NCI-H82 treated with DMSO at 0.1 percent for 48 hours (cell line): ENCODE results near the gene SCN8A.
"Not testable (repeated sequence)": the region's sequence is repeated elsewhere in the genome, so short reads cannot be mapped to it uniquely, and the experiment has no call there.

Experiments
- DNase-seq: peaks from one replicate; lab custom pipeline; 2025; ENCODE audit not compliant: unreplicated experiment; lab: John Stamatoyannopoulos, UW

The SCN8A gene

DNA sequence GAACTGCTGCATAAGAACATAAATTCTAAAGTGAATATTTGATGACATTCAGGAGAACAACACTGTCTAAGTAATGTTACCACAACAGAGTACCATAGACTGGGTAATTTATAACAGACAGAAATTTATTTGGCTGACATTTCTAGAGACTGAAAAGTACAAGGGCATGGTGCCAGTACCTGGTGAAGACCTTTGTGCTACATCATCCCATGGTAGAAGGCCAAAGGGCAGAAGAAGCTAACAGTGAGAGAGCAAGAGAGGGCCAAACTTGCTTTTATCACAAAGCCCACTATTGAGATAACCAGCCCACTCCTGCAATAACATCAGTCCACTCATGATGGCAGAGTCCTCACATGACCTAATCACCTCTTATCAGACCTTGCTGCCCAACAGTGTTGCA, 168.7 kb downstream of the SCN8A start:
- DNase-seq: no peak

DNA sequence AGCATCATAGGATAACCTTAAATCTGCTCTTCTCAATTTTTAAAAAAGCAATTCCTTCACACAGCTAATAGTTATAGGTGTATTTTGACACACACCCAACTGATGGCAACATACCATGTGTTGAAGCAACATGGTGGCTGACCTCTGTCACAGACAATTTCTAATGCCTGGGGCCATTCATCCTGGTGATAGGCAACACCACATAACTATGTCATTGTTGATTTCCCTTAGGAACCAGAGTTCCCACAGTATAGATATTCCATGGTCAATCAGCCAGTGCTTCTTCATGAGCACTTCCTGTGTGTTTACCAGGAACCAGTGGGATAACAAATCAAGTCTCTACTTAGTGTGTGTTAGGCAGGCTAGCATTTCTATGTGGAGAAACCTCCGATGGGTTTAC, 169.2 kb downstream of the SCN8A start:
- DNase-seq: no peak

DNA sequence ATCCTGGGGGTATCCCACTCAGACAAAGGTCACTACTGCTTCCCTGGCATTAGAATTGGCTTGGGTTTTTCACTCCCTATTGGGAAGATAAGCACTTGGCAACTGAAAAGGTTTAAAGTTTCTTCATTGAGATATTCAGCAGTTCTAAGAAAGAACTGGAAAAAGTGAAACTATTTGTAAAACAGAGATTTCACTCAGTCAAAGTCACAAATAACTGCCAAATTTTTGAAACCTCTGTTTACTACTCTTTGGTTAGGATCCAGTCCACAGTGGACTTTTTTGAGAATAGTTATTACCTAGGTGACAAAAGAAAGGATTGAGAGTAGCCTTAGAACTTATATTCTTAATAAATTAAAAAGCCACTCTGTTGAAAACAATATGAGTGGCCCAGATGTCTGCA, 172.7 kb downstream of the SCN8A start:
- no peak for DNase-seq

DNA sequence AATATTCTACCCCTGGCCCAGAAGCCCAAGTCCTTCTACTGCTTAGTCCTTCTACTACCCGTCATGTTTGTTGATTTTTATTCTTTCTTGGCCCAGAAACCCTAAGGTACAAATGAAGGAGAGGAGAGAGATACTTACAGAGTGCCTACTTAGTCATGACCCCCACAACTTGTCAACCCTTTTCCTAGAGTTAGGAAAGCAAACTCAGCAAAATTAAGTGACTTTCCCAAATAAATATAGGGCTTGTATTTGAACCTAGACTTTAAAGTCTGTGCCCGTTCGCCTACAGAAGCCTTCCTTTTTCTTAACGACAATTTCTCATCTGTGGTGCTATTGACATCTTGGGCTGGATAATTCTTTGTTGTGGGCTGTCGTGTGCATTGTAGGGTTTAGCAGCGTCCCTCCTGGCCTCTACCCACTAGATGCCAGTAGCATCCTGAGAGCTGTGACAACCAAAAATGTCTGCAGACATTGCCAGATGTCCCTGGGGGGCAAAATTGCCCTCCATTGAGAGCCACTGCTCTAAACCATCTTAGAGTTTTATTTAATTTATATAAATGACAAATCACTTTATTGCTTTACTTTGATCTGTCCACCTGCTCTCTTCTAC, 175.1 kb downstream of the SCN8A start:
- DNase-seq: no peak

- no peak for DNase-seq
These were observed 180.0 kb downstream of the SCN8A start for GRCh38 chr12:51771008-51771407.

GRCh38 chr12:51773145-51773869, 182.3 kb downstream of the SCN8A start:
- DNase-seq: no peak

DNA sequence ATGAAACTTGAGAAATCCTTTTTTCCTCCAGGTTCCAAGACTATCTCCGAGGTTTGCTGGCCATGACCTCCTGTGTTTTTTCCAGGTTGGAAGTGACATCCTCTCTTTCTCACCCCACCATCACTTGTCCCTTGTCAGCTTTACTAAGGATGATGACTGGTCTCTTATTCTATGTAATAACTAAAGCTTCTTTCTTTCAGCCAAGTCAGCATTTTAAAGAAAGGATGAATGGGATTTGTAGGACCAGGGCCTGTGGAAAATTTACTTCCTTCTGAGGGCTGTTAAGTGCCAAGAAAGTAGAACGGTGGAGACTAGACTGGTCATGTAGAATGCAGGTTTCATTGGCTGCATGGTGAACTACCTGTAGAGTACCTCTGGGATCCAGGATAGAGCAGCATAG, 183.9 kb downstream of the SCN8A start:
- no peak for DNase-seq

- DNase-seq: peak; percentile 91
These were observed 186.4 kb downstream of the SCN8A start for GRCh38 chr12:51777457-51777856.

- no peak for DNase-seq
These were observed 186.9 kb downstream of the SCN8A start for GRCh38 chr12:51777973-51778372.

DNA sequence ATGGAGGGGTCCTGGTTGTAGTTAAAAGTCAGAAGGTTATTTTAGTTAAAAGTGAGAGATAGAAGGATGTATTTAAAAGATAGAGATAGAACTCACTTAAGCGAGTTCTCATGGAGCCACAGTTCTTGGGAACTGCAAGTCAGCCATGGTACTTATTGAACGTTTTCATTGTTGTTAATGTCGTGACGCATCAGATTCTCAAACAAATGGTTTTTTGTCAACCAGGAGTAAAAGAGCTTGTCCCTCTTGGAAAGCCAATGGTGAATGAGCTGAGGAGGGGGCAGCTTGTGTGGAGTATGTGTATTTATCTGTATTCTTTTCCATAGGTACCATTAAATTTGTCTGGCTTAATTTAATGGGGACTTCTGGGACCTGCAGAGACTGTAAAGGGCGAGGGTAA, 188.8 kb downstream of the SCN8A start:
- no peak for DNase-seq

DNA sequence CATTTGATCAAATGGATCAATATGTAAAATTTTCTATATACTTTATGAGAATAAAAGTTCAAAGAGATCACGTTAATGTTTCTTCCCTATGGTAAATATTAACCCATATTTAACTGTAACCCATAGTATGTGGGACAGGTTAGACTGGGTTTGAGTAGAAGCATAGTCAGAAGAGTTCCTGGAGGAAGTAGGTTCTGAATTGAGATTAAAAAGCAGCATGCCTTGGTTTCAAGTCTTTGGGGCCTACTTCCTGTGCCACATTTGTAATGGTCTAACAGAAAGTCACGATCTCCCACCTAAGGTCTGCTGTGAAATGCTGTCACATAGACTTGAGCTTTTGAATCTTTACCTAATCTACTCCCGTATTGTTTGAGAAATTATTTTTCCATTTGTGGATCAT, 193.7 kb downstream of the SCN8A start:
- DNase-seq: no peak

GRCh38 chr12:51785906-51786305, 194.9 kb downstream of the SCN8A start:
- no peak for DNase-seq

DNA sequence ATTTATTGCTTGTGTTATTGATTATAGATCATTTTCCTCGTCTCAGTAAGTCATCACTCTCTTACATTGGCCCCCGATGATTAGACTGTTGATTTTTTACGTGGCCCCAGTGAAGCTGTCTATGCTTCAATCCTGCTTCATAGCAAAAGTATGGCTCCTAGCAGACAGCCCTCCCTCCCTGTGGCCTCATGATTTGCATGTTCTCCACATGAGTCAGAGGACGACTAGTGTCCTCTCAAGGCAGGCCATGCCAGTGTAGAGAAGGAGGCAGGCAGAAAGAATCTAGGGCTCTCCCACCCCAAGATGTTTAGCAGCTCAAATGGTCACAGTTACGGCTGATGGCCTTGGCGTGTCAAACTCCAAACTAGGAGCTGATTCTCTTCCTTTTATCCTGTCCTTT, 197.8 kb downstream of the SCN8A start:
- DNase-seq: no peak

DNA sequence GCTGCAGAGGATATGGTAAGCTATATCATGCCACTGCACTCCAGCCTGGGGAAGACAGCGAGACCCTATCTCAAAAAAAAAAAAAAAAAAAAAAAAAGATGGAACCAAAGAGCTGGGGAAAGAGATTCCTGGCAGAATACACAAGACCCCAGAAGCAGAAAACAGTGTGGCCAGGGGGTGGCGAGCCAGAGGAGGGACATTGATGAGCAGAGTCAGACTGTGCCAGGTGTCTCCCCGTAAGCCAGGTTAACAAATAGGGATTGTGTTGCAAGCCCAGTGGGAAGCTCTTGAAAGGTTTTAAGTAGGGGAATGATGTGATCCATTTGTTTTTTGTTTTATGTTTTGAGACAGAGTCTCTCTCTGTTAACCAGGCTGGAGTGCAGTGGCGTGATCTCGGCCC, 201.4 kb downstream of the SCN8A start:
- no peak for DNase-seq

DNA sequence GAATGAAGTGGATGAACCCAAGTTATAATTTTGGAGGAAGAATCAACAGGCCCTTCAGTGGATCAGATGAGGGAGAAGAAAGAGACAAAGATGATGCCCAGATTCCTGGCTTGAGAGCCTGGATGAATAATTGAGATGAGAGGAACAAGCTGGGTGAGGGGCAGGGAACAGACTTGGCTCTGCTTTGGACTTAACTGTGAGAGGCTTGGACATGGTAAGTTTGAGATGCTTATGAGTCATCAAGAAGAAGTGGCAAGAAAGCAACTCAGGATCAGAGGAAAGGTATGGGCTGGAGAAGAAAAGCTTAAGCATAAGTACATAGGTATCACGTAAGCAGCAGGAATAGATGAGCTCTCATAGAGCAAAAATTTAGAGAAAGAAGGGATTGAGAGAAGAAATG, 202.2 kb downstream of the SCN8A start:
- DNase-seq: no peak

- DNase-seq: no peak
These were observed 206.3 kb downstream of the SCN8A start for GRCh38 chr12:51797301-51797700.

GRCh38 chr12:51798051-51798450, 207.0 kb downstream of the SCN8A start:
- DNase-seq: not testable (repeated sequence)

DNA sequence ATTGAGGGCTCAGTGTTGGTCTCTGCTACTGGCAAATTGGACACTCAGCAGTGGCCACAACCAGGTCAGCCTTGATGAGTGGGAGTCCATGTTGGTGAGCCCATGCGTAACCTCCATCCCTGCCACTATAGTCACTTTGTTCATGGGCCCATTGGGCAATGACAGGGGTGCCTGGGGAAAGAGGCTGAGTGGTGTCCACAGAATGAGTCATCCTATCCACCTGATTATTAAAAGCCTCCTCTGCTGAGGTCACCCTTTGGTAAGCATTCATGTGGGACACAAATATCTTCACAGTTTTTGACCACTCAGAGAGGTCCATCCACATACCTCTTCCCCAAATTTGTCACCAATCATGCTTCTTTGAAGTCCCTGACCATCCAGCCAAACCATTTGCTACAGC, 207.5 kb downstream of the SCN8A start:
- DNase-seq: no peak

- peak; percentile 81 for DNase-seq
These were observed 210.0 kb downstream of the SCN8A start for GRCh38 chr12:51801027-51801426.

DNA sequence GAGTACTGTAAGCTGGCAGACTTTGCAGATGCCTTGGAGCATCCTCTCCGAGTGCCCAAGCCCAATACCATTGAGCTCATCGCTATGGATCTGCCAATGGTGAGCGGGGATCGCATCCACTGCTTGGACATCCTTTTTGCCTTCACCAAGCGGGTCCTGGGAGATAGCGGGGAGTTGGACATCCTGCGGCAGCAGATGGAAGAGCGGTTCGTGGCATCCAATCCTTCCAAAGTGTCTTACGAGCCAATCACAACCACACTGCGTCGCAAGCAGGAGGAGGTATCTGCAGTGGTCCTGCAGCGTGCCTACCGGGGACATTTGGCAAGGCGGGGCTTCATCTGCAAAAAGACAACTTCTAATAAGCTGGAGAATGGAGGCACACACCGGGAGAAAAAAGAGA, 215.9 kb downstream of the SCN8A start:
- no peak for DNase-seq

DNA sequence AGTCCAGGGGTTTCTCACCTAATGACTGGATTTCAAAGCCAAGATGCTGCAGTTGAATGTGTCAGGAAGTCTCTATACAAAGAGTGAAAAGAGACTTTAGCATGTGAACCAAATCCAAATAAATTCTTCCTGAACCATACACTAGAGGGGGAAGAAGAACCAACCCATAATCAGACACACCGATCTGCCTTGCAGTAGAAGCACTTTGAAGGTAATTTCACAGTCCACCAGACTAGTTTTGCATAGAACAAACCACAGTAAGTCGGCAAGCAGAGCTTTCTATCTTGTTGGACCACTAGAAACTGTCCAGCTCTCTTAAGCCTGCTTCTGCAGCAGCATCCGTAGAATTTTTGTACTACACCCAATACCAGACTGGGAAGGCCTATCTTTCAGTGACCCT, 218.2 kb downstream of the SCN8A start:
- no peak for DNase-seq

GRCh38 chr12:51811203-51812202, 220.5 kb downstream of the SCN8A start:
- no peak for DNase-seq
